NCI-H774 (cell line): ENCODE measurements around the gene GDAP2.
A peak's percentile ranks its signal among the peaks of the same experiment; 100 is the strongest.
"Not testable (repeated sequence)": the region's sequence is repeated elsewhere in the genome, so short reads cannot be mapped to it uniquely, and the experiment has no call there.

Experiments
- DNase-seq: peaks from one replicate; lab custom pipeline; 2025; lab: John Stamatoyannopoulos, UW

The GDAP2 gene, protein sequence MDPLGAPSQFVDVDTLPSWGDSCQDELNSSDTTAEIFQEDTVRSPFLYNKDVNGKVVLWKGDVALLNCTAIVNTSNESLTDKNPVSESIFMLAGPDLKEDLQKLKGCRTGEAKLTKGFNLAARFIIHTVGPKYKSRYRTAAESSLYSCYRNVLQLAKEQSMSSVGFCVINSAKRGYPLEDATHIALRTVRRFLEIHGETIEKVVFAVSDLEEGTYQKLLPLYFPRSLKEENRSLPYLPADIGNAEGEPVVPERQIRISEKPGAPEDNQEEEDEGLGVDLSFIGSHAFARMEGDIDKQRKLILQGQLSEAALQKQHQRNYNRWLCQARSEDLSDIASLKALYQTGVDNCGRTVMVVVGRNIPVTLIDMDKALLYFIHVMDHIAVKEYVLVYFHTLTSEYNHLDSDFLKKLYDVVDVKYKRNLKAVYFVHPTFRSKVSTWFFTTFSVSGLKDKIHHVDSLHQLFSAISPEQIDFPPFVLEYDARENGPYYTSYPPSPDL

DNA sequence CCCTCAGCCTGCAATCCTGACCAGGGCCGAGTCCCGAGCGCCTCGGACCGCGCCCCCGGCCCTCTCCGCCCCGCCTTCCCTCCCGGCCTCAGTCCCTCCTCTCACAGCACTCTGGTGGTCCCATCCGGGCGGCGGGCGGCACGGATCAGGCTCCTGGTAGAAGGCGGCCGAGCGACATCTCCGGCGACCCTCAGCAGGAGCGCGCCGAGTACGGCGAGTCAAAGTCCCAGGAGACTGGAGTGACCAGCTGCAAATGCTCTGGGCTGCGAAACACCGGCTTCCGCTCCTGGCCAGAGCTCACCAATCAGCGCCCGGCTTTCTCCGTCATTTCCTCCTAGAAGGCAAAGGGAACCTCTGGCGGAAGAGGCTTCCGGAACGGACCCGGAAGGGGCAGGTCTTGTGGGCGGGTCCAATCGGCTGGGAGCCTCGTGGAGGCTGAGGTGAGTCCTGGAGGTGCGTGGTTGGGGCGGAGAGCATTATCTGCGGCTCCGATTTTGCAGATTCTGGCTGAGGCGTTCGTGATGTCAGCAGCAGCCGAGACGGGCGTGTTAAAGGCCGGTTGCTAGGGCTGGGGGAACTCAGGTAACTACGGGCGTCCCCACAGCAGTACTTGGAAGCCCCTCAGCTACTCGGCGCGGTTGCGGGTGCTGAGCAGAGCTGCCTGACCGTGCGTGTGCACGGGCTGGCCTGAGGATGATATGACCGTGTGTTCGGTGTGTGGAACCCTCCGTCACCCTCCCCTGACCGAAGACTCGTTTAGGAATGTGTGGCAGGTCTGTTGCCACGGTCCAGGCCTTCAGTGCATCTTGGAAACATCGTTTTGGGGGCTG is at the start of gene GDAP2, which contains the start of gene WDR3:
Gene GDAP2 (minus strand): TSS at position 279 of the 830 bp plus-strand sequence. CDS start 9,264 bp downstream, outside the sequence.
Gene WDR3 (plus strand): TSS at position 397 of the 830 bp plus-strand sequence. CDS start 3,581 bp downstream, outside the sequence.
- DNase-seq: peak; percentile 97

DNA sequence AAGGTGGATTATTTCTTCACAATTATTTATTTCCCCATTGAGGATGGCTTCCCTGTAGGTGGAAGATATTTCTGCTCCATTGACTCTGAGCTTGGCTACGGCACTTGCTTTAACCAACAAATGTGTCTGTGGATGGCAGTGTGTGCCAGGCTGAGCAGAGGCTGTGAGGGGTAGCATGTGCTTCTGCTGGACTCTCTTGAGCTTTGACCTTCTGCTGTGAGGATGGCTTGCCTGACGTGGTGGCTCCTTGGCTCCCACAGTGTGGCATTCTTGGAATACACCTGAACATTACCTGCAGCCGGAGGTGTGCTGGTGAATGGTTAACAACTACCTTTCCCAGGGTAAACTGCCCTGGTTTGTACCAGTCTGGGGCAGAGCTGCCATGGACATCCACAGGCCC is 47.0 kb upstream of the GDAP2 start:
- DNase-seq: no peak

DNA sequence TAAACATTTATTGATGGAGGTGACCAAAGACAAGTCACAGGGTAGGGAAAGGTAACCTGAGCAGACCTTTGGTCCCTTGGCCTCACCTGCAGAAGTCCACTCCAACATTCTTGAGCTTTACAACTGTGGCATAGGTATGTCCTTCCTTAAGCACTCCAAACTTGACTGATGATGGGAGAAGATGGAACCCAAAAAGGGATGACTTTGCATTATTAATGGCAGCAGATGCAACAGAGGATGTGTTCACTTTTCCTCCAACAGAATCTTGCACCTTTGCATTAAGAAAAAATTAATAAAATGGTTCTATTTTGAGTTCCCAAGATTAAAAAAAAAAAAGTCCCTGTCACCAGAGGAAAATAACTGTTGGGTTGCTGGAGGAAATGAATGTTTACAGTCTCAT is 42.4 kb upstream of the GDAP2 start:
- DNase-seq: no peak

DNA sequence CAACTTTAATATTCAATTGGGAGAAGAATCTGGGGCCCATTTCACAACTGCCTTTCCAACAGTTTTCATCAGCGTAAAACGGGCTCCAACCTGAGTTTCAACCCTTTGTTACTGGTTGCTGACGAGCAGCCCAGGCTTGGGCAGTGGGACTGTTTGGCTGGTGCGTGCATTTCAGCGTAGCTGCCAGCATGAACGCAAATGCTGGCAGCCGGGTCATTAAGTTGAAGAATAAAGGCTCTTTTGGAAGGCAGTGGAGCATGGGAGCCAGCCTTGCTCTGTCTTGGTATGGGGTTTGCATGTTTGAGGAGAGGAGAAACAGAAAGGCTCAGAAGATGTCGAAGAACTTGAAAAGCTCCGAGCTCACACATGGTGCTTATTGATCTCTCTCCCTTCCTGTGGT is 40.8 kb upstream of the GDAP2 start:
- no peak for DNase-seq

DNA sequence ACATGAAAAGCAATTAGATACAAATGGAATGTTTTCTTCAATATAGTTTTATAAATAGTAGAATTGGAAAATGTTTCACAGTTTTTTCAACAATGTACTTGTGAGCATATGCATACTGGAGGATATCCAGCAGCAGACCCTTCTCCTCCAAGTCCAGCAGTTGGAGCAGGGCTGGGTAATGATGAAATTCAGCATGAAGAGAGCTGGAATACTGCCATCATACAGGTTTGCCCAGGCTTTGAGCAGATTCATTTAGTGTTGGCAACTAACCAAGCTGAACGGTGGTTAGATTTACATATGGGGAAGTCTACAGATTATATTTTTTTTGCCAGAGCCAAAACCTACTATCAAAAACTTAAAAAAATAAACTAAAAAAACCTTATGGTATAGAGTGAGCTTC is 38.5 kb upstream of the GDAP2 start:
- no peak for DNase-seq

DNA sequence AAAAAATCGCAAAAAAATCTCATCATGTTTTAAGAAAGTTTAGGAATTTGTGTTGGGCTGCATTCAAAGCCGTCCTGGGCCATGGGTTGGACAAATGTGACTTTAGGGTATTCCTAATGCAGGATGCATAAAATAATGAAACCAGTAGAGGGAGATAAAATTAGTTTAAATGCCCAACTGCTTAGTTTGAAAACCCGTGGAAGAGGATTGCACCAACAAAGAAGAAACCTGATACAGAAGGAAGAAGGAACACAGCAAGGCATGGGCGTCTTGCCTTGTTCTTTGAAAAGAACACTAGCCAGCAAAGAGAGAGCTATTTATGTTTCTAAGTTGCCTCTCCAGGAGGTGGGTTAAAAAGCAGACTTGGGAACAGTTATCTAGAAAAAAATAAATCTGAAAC is 38.1 kb upstream of the GDAP2 start:
- DNase-seq: no peak

DNA sequence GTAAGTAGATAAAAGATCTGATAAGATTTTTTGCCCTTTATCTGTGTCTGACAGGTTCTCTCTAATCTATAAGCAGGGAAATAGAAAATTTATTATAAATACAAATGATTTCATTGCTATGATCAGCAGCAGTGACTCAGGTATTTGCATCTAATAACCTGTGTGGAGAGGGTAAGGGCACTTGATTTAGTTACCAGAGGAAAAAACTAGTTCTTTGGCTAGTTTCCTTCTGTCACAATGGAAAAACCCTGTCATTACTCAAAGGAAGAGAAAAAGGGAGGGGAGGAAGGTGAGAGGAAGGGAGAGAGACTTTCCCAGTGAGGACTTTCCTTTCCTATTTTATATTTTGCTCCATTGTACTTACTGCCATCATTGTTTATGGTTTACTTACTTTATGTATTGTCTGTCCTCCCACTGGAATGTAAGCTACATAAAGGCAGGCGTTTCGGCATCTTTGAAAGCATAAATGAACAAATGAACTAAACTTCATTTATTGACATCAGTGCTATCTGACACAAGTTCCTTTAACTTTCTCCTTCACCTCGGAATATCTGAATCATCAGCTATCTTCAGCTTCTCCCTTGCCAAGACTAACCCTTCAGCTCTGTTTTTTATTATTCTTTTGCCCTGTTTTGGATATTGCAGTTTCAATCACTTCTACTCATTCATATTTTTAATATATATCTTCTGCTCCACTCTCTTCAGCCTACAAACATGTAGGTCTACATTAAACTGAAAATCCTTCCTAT is 35.0 kb upstream of the GDAP2 start:
- no peak for DNase-seq

DNA sequence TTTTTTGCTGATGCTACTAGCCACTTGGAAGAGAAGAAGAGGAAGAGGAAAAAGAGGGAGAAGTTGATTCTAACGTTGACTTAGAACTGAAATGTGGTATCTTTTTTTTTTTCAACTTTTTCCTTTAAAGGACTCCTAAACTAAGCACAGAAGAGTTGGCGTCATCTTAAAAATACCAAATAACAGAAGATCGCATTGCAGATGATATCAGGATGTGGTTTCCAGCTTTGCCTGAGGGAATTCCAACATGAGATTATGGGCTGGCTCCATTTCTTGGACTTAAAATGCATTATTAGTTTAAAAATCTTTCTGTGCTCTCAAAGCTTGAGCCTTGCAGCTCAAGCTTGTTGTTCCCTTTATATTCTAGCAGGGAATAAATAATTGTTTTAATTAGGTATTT is 29.9 kb upstream of the GDAP2 start:
- no peak for DNase-seq

DNA sequence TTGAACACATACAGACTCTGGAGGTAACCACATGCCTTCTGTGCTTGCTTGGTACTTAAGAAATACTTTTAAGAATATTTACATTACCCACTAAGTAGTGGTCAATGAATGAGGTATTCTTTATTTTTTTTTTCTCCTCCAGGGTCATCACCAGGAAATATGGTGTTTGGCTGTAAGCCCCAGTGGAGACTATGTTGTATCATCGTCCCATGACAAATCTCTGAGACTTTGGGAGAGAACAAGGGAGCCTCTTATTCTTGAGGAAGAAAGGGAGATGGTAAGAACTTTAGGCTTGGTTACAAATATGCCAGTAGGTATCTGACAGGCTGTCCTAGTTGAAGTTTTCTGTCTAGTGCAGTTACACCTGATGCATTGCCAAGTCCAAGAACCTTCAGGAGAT is 23.0 kb upstream of the GDAP2 start:
- no peak for DNase-seq

DNA sequence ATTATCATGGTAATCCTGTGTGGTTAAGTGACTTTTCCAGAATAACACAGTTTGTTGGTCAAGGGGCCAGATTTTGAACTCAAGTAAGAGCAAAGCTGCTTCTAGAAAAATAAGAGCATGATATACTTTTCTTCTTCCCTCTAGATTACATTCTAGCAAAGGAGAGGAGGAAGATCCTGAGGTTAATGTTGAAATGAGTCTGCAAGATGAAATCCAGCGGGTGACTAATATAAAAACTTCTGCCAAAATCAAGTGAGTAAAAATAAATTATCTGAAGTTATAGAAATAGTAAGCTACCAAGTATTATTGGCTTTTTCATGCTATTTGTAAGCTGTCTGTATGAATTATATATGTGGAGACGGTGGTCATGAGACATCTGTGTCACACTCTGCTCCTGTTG is 12.9 kb upstream of the GDAP2 start:
- DNase-seq: no peak

DNA sequence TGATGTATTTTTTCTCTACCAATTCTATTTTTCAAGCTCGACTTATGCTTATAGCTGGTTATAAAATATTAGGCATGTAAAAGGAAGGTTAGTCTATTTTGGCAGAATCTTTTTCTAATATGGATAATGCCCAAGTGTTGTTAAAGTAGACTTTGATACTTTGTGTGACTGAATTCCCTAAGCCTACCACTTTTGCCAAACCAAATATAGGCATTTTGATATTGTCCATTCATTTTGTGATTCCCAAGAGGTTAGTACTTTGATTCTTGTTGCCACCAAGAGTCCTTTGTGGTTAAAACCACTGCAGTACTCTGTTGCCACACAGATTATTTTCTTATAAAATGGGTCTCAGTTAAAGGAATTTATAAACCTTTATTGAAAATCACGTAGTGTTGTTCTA is 4.3 kb upstream of the GDAP2 start:
- DNase-seq: no peak

DNA sequence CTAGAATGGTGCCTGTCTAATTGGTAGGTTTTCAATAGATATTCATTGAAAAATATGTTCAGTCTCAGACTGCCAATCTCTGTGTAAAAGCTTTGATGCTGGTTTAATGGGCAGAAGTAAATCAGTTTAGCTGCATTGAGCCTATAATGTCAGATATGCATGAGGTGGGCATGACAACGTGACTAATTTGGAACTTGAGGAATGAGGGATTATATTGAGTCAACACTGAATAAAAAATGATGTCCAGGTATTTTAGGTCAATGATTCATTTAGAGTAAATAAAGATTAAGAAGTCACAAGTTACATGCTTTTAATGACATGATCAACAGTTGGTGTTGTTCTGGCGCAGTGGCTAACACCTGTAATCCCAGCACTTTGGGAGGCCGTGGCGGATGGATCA is 3.2 kb upstream of the GDAP2 start:
- DNase-seq: no peak

DNA sequence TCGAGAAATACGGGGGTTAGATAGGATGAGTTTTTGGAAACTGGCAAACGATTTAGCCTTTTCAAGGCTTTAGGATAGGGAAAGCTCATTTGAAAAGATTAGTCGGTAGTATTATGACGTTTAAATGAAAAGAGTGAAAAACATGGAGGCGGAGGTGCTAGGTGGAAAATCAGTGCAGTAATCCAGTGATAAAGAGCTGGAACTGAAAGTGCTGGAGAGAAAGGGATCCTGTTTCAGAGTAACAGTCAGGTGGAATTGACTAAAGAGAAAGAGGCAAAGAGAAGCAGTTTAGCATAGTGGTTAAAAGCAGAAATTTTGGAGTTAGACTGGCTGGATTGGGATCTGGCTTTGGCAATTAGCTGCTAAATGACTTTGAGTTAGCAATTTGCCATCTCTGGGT is 1.1 kb upstream of the GDAP2 start:
- no peak for DNase-seq

DNA sequence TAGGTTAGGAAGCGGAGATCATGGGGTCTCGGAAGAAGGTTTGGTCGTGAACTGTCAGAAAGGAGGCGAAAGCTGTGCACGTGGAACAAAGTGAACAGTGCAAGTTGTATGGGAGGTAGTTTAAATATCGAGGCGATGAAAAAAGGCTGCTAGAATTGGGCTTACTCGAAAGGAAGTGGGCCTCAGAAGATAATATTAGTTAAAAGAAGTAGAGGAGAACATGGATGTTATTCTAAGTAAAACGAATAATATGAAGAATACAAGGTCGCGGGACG is 689 bp upstream of the GDAP2 start:
- no peak for DNase-seq

DNA sequence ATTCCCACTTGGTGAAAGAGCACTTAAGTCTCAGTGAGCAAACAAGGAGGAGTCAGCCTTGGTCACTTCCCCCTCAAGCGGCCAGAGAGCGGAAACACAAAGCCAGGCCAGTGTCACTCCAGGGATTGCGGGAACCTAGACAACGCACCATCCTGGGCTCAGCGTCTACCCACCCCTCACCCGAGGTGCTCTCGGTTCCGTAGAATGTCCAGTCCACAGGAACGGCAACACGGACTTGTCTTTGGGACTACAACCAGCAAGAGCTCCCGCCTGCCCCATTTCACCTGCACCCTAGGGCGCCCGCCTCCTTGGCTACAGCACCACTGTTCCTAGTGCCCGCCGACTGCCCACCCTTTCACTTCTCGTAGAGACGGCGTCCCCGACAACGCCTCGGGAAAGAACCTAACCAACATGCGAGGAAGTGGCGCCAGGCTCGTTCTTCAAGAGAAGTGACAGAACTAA is 509 bp downstream of the GDAP2 start:
- peak; percentile 6 for DNase-seq

DNA sequence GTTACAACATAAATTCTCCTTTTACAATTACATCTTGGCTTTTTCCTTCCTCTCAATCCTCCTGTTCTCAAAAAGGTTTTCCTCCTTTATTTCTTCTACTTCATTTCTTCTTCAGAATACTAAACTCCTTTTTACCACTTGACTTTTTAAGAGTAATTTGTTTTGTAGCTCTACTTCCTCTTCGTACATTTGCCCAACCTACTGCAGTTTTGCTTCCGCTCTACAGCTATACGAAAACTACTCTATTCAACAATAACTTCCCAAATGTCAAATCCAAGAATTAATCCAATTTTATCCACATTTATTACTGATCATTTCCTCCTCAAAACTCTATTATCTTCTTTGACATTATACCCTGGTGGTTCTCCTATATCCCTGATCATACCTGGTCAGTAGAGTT is 3.4 kb downstream of the GDAP2 start:
- DNase-seq: no peak

DNA sequence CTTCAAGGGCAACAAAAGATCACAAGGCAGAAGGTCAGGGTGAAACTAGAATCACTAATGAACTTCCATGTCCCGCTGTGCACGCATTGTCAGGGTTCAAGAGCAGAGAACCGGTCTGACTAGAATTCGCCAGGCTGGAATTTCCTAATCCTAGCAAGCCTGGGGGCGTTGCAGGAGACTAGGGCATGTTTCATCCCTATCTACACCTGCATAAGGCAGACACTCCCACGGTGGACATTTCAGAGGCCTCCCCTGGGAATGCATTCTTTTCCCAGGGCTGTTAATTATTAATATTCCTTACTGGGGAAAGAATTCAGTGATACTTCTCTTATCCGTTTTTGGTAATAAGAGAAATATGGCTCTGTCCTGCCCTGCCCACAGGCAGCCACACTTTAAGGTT is 6.7 kb downstream of the GDAP2 start:
- DNase-seq: not testable (repeated sequence)

DNA sequence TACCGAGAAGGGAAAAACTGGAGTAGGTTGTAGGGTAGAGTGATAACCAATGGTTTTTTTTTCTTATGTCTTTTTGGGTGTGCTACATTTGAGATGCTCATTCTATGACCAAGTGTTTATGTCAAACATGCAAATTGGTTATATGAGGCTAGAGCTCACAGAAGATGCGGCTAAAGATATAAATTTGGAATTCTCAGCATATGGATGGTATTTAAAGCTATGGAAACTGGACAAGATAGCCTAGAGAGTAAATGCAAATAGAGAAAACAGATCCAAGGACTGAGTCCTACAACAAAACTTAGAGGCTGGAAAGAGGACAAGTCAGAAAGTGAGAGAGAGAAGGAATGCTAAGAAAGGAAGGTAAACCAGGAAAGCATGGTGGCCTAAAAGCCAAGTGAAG is 7.4 kb downstream of the GDAP2 start:
- DNase-seq: no peak

DNA sequence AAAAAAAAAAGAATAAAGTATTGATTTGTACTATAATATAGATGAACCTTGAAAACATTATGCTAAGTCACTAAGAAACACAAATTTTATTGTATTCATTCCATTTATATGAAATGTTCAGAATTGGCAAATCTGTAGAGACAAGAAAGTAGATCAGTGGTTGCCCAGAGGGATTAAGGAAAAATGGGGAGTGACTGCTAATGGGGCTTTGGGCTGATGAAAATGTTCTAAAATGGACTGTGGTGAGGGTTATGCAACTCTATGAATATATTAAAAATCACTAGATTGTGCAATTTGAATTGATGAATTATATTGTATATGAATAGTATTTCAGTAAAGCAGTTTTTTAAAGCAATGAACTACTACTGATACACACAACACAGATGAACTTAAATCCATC is 10.0 kb downstream of the GDAP2 start:
- DNase-seq: no peak

DNA sequence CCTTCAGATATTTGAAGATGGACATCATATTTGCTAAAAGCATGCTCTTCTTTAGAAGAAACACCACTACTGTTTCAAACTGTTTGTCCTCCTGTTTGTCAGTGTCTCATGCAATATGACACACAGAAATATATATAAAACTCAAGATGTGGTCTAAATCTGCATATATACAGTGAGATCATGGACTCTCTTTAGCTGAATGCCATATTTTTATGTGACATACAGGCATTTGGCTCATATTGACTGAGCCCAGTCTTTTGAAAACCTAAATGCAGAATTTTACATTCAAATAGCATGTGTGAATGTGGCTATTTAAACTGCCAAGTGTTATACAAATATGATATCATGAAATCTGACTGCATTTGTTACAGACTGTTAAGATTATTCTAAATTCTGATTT is 18.4 kb downstream of the GDAP2 start:
- no peak for DNase-seq

DNA sequence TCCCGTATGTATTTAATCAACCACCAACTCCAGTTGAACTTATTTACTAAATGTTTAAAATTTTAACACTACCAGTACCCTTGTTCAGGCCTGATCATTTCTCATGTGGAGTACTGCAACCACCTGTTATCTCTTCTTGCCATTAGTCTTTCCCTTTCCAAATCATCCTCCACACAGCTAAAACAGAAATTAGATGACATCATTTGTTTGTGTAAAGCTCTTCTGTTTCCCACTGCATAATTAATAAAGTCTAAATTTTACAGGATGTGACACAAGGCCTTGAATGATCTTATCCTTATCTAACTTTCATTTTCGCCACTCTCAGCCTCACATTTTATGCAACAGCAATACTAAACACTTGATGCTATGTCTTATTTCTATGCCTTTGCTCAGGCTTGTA is 24.4 kb downstream of the GDAP2 start:
- no peak for DNase-seq

DNA sequence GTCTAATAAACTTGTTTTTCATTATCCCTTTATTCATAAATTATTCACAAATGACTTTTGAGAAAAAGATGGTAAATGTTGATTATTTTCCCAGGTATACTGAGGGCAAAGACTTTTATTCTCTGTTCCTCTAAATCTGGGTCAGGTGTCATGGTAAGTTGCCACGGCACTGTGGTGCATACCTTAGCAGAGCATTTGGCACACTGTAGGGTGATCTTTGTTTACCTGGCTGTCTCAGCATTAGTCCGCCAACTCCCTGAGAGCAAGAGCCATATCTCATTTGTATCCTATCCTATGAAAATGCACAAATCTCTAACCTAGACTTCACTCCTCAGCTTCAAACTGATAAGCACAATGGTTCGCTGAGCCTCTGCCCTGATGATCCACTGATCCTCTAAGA is 24.9 kb downstream of the GDAP2 start:
- no peak for DNase-seq

DNA sequence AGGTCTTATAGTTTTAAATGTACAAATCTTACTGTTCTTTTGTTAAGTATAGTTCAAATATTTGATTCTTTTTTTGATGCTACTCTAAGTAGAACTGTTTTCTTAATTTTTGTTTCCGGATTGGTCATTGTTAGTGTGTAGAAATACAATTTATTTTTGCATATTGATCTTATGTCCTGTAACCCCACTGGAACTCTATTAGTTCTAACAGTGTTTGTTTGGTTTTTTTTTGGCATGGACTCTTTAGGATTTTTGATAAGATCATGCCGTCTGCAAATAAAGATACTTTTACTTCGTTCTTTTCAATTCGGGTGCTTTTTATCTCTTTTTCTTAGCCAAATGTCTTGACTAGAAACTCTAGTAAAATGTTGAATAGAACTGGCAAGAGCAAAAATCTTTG is 26.5 kb downstream of the GDAP2 start:
- no peak for DNase-seq
